HG02981 (cell line): ENCODE results near the gene TLL2.

Experiments used
- ATAC-seq: cut with Tn5 transposase; IDR thresholded peaks from one replicate; pipeline ENCODE4 v1.9.1; 2021; ENCODE audit warnings: mild to moderate bottlenecking, moderate library complexity; ENCODE audit not compliant: unreplicated experiment

The TLL2 gene

GRCh38 chr10:96509017-96509641, 4.6 kb downstream of the TLL2 start:
- ATAC-seq, result no peak

GRCh38 chr10:96507044-96507443, 6.7 kb downstream of the TLL2 start:
- no peak for ATAC-seq

GRCh38 chr10:96505150-96506136, 8.3 kb downstream of the TLL2 start:
- ATAC-seq, result no peak

GRCh38 chr10:96502561-96503282, 11.0 kb downstream of the TLL2 start:
- ATAC-seq, result no peak

GRCh38 chr10:96501985-96502384, 11.7 kb downstream of the TLL2 start:
- ATAC-seq, result no peak

GRCh38 chr10:96500519-96500918, 13.2 kb downstream of the TLL2 start:
- no peak for ATAC-seq

GRCh38 chr10:96500050-96500449, 13.7 kb downstream of the TLL2 start:
- no peak for ATAC-seq

GRCh38 chr10:96497391-96497790, 16.3 kb downstream of the TLL2 start:
- ATAC-seq, result no peak

- no peak for ATAC-seq
Measured at GRCh38 chr10:96496281-96496925, 17.3 kb downstream of the TLL2 start.

GRCh38 chr10:96495544-96495943, 18.2 kb downstream of the TLL2 start:
- ATAC-seq, result no peak

- ATAC-seq, result no peak
Measured at GRCh38 chr10:96494694-96495093, 19.0 kb downstream of the TLL2 start.

GRCh38 chr10:96493871-96494525, 19.7 kb downstream of the TLL2 start:
- no peak for ATAC-seq

GRCh38 chr10:96493254-96493653, 20.5 kb downstream of the TLL2 start:
- no peak for ATAC-seq

GRCh38 chr10:96491303-96491702, 22.4 kb downstream of the TLL2 start:
- ATAC-seq, result no peak

GRCh38 chr10:96488161-96488935, 25.4 kb downstream of the TLL2 start:
- ATAC-seq, result no peak

- no peak for ATAC-seq
Measured at GRCh38 chr10:96482815-96483588, 30.7 kb downstream of the TLL2 start.

- no peak for ATAC-seq
Measured at GRCh38 chr10:96478355-96478754, 35.4 kb downstream of the TLL2 start.

GRCh38 chr10:96473866-96474265, 39.9 kb downstream of the TLL2 start:
- ATAC-seq, result no peak
